Measurements from ENCODE around the gene NKD1.

- TF ChIP-seq EZH2 (IDR thresholded peaks at IDR 0.05; ENCODE audit: insufficient read depth, poor library complexity, severe bottlenecking) (no peak), EZH2phosphoT487 (IDR thresholded peaks at IDR 0.05; ENCODE audit: insufficient read depth, low read depth) (no peak)
Measured at GRCh38 chr16:50666658-50667496, 118.7 kb downstream of the NKD1 start.

Measured in GM23248 (cell line).